HEK293T (cell line): ENCODE data around the gene SCN3B.

ENCODE experiments used
- BHLHE40 ChIP-seq: fragments of 450-650 bp; IDR thresholded peaks from 2 replicates; pipeline ENCODE4 v1.6.1; 2016; ENCODE audit warnings: mild to moderate bottlenecking, moderate library complexity, borderline replicate concordance
- CTBP1 ChIP-seq: fragments of 450-650 bp; IDR thresholded peaks from 2 replicates; pipeline ENCODE4 v1.6.1; 2016; ENCODE audit warnings: borderline replicate concordance
- ELF4 ChIP-seq: fragments of 450-650 bp; IDR thresholded peaks from 2 replicates; pipeline ENCODE4 v1.6.1; 2017; ENCODE audit warnings: antibody characterized with exemption
- FOXA1 ChIP-seq: fragments of 450-650 bp; IDR thresholded peaks from 2 replicates; pipeline ENCODE4 v1.6.1; 2016; ENCODE audit warnings: mild to moderate bottlenecking
- L3MBTL2 ChIP-seq: fragments of 450-650 bp; conservative IDR thresholded peaks from 2 replicates; pipeline ENCODE4 v1.6.1; 2016; ENCODE audit warnings: mild to moderate bottlenecking
- PKNOX1 ChIP-seq: fragments of 450-650 bp; IDR thresholded peaks from 2 replicates; pipeline ENCODE4 v1.6.1; 2016
- SUZ12 ChIP-seq: fragments of 450-650 bp; IDR thresholded peaks from 2 replicates; pipeline ENCODE4 v1.6.1; 2016; ENCODE audit warnings: mild to moderate bottlenecking
- ZNF384 ChIP-seq: fragments of 450-650 bp; IDR thresholded peaks from 2 replicates; pipeline ENCODE4 v1.6.1; 2016

DNA sequence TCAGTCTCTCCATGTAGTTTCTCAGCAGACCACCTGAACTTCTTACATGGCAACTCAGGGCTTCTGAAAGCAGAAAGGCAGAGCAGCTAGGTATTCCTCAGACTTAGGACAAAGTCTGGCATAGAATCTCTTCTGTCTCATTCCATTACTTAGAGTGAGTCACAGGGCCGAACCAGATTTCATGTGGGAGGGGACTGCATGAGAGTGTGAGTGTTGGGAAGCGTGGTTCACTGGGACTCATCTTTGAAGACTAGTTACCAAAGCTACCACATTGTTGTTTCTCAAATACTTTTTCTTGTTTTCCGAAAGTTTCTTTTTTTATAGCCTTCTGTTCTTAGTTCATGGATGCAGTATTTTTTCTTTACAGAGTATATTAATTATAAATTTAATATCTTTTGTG, 36.1 kb upstream of the SCN3B start:
- TF ChIP-seq L3MBTL2: no peak
- no peak for TF ChIP-seq CTBP1
- no peak for TF ChIP-seq BHLHE40
- no peak for TF ChIP-seq ELF4
- no peak for TF ChIP-seq ZNF384
- no peak for TF ChIP-seq PKNOX1
- no peak for TF ChIP-seq FOXA1
- TF ChIP-seq SUZ12: no peak
